Brain microvascular endothelial cell (primary cell): ENCODE data around the gene CCDC74A.
"Not testable (repeated sequence)": the region's sequence is repeated elsewhere in the genome, so short reads cannot be mapped to it uniquely, and the experiment has no call there.

Experiments used
- DNase-seq: peaks from one replicate; pipeline ENCODE4 v3.0.0-alpha.2; 2020
- H3K27ac ChIP-seq: fragments of 250-450 bp; sonication (Bioruptor Pico); 2 replicates; pipeline ENCODE4 v1.5.1; 2020; ENCODE audit warnings: mild to moderate bottlenecking, moderate library complexity
- H3K27me3 ChIP-seq: fragments of 250-450 bp; sonication (Bioruptor Pico); replicated peaks from 2 replicates; pipeline ENCODE4 v1.5.1; 2020; ENCODE audit warnings: mild to moderate bottlenecking
- H3K36me3 ChIP-seq: fragments of 250-450 bp; sonication (Bioruptor Pico); replicated peaks from 2 replicates; pipeline ENCODE4 v1.5.1; 2020; ENCODE audit warnings: mild to moderate bottlenecking
- H3K4me3 ChIP-seq: 2 replicates; pipeline ENCODE4 v1.5.1; 2011; ENCODE audit warnings: low read depth, mild to moderate bottlenecking, control low read depth, low read length, moderate library complexity
- CTCF ChIP-seq: IDR thresholded peaks from 2 replicates; pipeline ENCODE4 v1.5.1; 2011; ENCODE audit warnings: low read depth, mild to moderate bottlenecking, moderate library complexity, low read length, control low read depth, inconsistent platforms; ENCODE audit errors: missing control alignments
- in situ Hi-C: cut with HindIII; loops from 2 replicates; pipeline ENCODE4 v1.10.0; 2017; ENCODE audit warnings: low sequenced_read_pairs, low pct_ligation_motif_present

Gene CCDC74A

DNA sequence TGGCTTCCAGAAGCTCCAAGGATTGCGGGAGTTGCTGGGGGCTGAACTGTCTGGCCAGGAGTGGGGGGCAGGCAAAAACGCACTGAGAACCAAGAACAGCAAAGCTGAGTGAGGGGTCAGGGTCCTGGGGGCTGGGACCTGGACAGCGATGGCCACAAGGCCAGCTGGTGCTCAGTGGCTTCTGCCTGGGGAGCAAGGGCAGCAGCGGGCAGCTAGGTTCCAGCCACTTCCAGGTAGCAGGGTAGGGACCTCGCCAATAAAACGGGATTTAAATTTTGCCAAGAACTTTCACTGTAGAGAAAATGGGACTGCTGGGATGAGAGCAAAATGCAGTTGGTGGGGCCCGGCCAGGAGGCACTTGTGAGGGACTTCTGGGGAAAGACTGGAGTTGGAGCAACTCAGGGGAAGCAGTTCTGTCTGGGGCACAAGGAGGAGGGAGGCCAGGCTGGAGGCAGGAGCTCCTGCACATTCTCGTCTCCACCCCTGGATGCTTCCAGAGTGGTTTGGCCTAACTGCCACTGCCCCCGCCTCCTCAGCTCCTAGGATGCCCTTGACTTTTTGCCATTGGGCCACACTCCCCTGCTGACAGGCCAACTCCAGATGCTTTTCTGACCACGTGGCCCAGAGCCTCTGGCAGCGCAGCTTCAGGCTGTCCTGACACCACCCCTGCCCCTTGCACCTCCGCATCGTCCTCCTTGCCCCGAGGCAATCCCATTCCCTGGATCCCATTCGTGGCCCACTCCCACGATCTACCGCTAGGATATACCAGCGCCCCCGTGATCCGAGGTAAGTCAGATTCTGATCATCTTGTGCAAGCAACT, 5.5 kb upstream of the CCDC74A start:
- Histone ChIP-seq H3K27me3 (no peaks in the 10 kb centered on the region), H3K27ac (no peak overlapping the region), H3K36me3 (no peaks in the 10 kb centered on the region), H3K4me3 (no peak overlapping the region)
- DNase-seq, result no peak
- in situ Hi-C loops, result no loop called here
- TF ChIP-seq CTCF, result no peak

DNA sequence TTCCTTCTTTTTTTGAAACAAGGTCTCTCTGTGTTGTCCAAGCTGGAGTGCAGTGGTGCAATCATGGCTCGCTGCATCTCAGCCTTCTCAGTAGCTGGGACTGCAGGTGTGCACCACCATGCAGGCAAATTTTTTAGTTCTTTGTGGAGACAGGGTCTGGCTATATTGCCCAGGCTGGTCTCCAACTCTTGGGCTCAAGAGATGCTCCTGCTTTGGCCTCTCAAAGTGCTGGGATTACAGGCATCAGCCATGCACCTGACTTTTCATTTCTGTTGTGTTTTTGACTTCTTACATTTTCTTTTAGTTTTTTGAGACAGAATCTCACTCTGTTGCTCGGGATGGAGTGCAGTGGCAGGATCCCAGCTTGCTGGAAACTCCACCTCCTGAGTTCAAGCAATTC, 2.4 kb upstream of the CCDC74A start:
- H3K27ac ChIP-seq, H3K27me3 ChIP-seq, H3K4me3 ChIP-seq, in situ Hi-C loops, H3K36me3 ChIP-seq, DNase-seq: not testable (repeated sequence)

DNA sequence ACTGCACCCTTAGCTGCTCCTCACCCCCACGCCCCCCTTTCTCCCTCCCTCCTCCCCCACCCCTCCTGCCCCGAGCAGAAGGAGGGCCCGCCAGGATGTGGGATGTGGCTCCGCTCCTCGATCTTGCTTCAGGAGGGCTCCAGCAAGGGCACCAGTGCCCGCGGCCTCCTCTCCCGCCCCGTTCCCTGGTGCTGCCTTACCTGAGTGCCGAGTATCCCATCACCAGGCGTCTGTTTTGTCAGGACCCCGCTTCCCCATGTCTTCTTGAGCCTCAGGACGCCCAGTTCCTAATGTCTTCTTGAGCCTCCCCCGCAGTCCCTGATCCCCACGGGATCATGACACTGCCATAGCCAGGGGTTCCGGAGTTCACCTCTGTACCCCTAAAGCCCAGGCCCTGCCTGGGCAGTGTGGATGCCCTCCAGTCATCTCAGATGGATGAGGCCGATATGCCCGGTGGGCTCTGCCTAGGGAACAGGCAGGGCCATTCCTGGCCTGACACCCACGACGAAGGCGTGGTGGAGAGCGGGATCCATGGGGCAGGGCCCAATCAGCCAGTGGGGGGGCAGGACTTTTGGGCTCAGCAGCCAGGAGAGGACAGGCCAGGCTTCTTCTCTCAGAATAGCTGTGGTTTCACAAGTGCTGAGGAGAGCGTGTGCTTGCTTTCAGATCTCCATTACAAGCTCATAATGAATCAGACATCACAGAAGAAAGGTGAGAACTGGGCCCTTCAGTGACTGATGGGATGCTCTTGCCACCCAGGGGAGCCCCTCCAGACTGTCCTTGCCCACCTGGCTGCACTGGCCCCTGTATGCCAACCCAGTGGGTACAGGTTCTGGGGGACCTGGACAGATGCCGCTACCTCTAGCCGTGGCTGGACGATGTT, 1.5 kb downstream of the CCDC74A start:
- H3K4me3 ChIP-seq, result peak overlapping the region; percentile 12
- H3K27me3 ChIP-seq, H3K36me3 ChIP-seq, DNase-seq, H3K27ac ChIP-seq, in situ Hi-C loops: not testable (repeated sequence)

DNA sequence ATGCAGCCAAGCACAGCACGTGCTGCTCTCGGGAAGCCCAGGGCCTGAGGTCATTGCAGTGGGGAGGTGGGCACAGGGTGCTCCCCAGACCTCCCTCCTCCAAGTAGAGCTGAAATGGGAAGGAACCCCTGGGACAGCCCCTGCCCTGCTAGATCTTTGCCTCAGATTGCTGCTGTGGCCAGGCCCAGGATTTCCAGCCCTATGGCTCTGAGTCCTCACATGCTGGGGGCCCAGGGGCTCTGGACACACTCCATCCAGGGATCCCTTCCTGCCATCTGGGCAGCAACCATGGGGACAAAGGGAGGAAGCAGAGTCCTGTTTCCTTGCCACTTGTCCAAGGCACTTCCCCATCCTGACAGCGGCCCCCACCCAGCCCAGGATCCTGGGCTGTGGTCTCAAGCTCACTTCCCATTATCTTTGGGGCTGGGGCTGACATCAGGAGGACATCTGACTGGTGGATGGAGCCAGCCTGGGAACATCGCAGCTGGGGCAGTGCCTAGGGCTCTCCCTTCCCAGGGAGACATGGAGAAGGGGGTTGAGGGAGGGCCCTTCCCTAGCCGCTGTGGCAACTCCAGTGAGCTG, 2.3 kb downstream of the CCDC74A start:
- H3K27ac ChIP-seq, in situ Hi-C loops, H3K4me3 ChIP-seq, DNase-seq, H3K36me3 ChIP-seq, H3K27me3 ChIP-seq: not testable (repeated sequence)

GRCh38 chr2:131530626-131531344, 3.1 kb downstream of the CCDC74A start:
- in situ Hi-C loops, H3K36me3 ChIP-seq, H3K4me3 ChIP-seq, H3K27ac ChIP-seq, H3K27me3 ChIP-seq, DNase-seq: not testable (repeated sequence)

- H3K36me3 ChIP-seq, H3K4me3 ChIP-seq, H3K27me3 ChIP-seq, H3K27ac ChIP-seq, DNase-seq, in situ Hi-C loops: not testable (repeated sequence)
Measured at GRCh38 chr2:131531547-131532185, 4.0 kb downstream of the CCDC74A start.

DNA sequence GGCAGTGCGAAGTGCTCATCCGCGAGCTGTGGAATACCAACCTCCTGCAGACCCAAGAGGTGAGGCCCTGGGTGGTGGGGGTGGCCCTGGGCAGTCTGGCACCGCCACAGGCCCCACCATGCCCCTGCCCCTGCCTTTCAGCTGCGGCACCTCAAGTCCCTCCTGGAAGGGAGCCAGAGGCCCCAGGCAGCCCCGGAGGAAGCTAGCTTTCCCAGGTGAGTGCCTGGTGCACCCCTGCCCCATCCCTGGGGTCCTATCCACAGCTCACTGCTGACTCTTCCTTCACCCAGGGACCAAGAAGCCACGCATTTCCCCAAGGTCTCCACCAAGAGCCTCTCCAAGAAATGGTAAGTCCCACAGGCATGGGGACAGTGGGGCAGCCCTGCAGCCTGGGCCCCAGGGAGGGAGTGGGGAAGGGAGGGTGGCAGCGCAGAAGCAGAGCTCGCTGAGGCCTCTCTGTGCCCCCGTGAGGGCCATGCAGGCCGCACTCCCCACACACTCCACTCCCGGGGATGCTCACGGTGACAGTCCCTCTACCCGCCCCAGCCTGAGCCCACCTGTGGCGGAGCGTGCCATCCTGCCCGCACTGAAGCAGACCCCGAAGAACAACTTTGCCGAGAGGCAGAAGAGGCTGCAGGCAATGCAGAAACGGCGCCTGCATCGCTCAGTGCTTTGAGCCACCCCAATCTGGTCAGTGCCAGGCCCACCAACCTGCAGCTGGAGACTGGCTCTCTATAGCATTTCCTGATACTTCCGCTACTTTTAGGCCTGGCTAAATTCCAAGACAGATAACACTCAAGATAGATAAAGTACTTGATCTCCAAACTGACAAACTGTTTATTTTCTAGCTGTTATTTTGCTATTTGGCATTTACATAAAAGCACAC, 5.3 kb downstream of the CCDC74A start:
- DNase-seq, H3K36me3 ChIP-seq, H3K27me3 ChIP-seq, H3K27ac ChIP-seq, in situ Hi-C loops, H3K4me3 ChIP-seq: not testable (repeated sequence)

DNA sequence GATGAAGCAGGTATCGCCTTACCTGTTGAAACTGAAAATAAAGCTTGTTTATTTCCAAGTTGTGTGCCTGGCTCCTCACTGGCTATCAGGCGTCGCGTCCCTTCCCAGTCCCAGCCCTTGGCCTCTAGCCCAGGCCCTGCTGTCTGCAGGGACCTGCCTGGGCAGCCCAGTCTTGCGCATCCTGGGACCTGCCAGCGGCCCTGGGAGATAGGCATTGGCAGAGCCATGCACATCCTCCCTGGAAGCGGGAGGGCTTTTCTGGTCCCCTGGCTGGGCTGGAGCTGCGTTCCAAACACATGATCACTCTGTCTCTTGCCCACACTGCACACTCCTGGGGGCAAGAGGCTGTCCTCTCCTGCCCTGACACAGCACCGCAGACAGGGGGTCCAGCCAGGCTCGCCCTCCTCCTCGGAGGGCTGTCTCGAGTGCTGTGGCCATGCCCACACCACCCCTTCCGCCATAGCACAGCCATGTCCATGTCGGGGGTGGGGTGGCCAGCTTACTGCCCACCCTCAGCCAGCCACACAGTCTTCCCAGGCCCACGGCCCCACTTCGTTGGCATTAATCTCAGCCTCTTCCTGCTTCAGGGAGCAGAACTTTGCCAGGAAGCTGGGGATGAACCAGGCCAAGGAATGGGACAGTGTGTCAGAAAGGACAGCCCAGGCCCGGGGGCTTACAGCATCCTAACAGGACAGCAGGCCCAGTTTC, 6.1 kb downstream of the CCDC74A start:
- H3K27ac ChIP-seq, H3K36me3 ChIP-seq, in situ Hi-C loops, DNase-seq, H3K4me3 ChIP-seq, H3K27me3 ChIP-seq: not testable (repeated sequence)

GRCh38 chr2:131534317-131534672, 6.6 kb downstream of the CCDC74A start:
- H3K27ac ChIP-seq, H3K27me3 ChIP-seq, H3K36me3 ChIP-seq, DNase-seq, in situ Hi-C loops, H3K4me3 ChIP-seq: not testable (repeated sequence)

GRCh38 chr2:131534965-131535364, 7.3 kb downstream of the CCDC74A start:
- H3K27ac ChIP-seq, H3K4me3 ChIP-seq, DNase-seq, H3K27me3 ChIP-seq, in situ Hi-C loops, H3K36me3 ChIP-seq: not testable (repeated sequence)
